H54 (cell line): ENCODE data around the gene KCNE3.
"Not testable (repeated sequence)": the region's sequence is repeated elsewhere in the genome, so short reads cannot be mapped to it uniquely, and the experiment has no call there.

Source experiments
- DNase-seq: peaks from one replicate; pipeline ENCODE4 v3.0.0; 2011; ENCODE audit warnings: low spot score, mixed read lengths; ENCODE audit not compliant: insufficient read length
- FAIRE-seq: peaks from 3 replicates; lab custom pipeline; 2011; peaks lifted over from hg19 to GRCh38; lab: Jason Lieb, UNC
- POLR2A ChIP-seq: IDR thresholded peaks from 2 replicates; pipeline ENCODE4 v1.6.1; 2011; ENCODE audit warnings: low read depth, mild to moderate bottlenecking, low read length

The KCNE3 gene

DNA sequence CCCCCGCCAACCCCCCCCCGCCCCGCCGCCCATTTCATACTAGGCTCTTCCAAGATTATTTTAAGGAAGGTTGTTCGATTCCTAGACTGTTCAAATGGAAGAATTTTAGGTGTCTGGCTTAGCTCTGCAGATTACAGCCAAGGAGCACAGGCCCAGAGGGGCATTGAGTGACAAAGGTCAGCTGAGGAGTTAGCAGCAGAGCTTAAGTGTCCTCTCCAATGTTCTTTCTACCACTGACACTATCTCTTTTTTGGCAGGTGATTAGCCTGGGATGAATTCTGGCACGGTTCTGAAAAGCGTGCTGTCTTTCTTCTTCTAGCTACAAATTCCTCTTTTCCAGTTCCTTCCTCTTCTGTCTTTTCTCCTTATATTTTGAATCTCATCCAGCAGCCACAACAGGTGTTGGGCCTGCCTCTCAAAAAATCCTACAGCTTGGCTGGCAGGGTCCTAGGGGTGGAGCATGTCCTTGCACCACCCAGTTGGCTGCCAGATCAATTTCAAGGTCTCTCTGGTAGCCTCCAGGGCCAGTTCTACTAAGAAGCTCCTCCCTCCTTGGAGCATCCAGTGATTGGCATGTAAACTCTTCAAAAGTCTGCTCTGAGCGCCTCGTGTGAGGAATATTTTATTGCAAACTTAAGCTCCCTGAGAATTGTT is 23.0 kb downstream of the KCNE3 start:
- DNase-seq, result no peak
- TF ChIP-seq POLR2A, result no peak
- FAIRE-seq, result no peak

DNA sequence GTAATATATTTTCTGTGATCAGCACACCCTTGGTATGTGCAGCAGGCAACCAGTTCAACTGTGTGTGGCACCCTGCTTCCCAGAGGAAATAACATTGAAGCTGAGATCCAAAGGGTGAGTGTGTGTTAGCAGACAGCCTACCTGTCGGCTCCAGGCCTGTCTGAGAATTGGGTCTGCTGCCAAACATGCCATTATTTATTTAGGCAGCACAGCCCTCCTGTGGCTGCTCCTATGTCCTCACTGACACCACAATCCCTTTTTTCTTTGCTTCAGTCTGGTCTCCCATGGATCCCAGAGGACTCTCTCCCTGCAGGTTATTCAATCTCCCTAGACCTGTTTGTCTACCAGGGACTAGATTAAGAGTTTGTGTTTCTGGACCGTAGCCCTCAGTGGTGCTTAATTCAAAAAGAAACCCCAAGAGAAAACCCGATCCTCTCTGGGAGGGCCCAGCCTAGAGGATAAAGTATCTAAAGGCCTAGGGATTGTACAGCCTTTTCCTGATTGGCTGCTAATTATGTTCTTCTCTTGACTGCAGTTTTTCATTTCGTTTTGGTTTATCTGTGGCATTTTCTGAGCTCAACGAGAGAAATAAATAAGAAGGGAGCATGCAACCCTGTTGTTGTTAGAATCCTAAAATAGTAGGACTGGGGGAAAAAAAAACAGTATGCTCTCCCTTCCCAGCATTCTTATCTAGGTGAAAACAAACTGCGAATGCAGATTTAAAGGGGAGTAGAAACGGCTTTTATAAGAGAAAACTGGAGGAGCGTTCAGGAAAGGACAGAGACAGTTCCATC is 24.1 kb downstream of the KCNE3 start:
- DNase-seq, result no peak
- no peak for FAIRE-seq
- TF ChIP-seq POLR2A, result no peak

DNA sequence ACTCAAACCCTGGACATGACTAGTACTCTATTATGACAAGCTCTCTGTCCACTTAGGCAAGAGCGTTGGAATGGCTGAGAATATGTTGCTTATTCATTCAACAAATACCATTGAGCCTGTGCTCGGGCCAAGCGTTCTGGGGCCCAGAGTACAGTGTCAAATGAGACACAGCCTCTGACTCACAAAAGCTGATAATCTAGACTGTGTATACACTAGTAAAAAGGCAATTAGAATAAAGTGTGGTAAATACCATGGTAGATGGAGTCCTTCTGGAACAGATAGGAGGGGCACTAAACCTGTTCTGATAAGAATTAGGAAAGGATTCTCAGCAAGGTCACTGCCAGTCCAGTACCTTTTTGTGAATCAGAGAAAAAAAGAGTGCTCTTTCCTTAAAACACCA is 24.7 kb downstream of the KCNE3 start:
- TF ChIP-seq POLR2A, result no peak
- FAIRE-seq (no peak), DNase-seq (no peak)

DNA sequence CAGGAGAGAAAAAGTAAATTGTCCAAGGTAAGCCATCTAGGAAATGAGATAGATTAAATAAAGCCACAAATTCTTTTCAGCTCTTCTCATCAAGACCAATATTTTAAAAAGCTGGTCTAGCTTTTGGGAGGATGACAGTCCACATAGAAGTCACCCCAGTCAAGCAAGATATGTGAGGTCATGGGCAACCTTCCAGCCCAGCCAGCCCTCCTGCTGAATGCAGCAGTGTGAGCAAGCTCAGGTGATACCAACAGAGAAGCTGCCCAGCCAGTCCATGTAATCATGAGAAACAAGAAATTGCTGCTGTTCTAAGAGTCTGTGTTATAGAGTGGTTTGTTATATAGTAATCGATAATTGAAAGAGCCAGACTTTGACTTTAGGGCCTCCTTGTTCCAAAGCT is 28.7 kb downstream of the KCNE3 start:
- TF ChIP-seq POLR2A, result no peak
- no peak for FAIRE-seq
- DNase-seq, result no peak

DNA sequence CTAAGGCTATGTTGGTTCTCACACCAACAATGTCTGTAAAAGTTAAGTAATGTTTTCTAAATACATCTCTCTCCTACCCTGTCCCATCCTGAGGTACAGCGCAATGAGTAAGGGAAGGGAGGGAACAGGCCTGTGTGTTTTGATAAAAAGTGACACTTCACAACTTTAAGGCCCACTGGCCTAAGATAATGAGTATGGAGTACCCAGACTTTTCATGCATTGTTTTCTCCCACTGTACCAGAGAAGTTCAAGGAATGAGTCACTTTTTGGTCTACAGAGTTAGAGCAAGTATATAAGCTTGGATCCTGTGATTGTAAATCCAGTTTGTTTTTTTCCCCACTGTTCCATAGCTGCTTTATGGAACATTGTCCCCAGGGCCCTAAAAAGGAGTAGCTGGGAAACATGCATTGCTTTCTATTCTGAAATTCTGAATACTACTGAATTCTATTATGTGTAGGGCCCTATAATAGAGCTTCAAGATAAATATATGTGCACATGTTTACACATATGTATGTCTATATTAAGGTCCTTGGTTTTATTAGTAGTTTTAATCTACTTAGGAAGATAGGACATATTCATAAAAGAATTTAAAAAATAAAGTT is 29.8 kb downstream of the KCNE3 start:
- FAIRE-seq (no peak), DNase-seq (no peak)

DNA sequence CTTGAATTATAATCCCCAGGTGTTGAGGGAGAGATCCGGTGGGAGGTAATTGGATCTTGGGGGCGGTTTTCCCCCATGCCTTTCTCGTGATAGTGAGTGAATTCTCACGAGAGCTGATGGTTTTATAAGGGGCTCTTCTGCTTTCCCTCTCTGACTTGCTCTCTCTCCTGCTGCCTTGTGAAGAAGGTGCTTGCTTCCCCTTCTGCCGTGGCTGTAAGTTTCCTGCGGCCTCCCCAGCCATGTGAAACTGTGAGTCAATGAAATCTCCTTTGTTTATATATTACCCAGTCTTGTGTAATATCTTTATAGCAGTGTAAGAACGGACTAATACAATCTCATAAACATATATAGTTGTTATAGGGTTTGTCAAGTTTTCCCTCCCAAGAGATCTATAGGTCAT is 32.8 kb downstream of the KCNE3 start:
- no peak for DNase-seq
- no peak for FAIRE-seq
- TF ChIP-seq POLR2A, result no peak

More for the DNA sequence above, 29.8 kb downstream of the KCNE3 start:
- TF ChIP-seq POLR2A, result no peak

DNA sequence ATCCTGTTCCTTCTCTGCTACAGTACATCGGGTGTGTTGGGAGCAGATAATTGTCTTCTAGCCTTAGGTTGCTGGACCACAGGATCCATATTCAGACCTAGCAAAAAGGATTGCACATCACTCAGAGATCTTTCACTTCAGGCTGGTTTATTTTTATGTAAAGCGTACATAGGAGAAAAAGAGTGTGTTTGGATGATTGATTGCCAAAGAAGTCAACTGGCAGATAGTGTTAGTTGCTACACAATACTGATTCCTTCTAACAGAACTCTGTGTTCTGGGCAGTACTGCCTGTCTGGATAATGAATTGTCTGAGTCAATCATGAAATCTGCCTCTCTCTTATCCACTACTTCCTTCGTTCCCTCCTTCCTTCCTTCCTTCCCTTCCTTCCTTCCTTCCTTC is 38.1 kb downstream of the KCNE3 start:
- DNase-seq (no peak), FAIRE-seq (no peak)
- no peak for TF ChIP-seq POLR2A

DNA sequence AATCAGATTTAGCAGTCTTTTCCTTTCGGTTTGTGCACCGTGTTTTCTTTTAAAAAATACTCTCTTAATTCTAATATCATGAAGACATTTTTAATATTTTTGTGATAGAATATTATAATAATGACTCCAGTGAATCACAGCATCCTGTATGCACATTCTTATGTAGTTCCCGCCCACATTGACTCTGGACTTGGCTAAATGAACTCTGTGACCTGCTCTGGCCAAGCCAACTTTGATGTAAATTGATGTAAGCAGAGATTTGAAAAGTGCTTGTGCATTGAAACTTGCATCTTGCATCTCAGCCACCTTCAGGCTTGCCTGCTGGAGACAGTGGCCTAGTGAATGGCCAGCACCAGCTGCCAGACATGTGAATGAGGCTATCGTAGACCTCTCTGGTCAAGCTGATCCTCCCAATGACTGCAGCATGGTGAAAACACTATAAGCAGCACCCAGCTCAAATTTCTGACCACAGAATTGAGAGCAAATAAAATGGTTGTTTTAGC is 39.9 kb downstream of the KCNE3 start:
- no peak for DNase-seq
- no peak for FAIRE-seq
- TF ChIP-seq POLR2A, result no peak

DNA sequence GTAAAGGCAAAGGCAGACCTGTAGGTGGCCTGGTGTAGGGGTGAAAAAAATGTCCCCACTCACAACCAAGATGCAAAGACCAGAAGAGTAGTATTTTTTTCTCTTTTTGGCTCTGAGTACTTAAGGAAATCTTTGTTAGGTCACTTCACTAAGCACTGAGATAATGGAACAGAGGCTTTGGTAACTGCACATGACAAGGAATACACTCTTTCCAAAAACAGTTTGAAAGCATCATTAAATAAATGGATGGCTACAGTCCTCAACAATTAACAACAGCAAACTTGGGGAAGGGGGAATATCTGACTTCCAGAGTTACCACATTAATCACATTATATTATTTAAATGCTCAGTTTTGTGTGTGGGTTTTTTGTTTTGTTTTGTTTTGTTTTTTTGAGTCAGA is 42.2 kb downstream of the KCNE3 start:
- TF ChIP-seq POLR2A, result no peak
- no peak for FAIRE-seq
- DNase-seq, result no peak

DNA sequence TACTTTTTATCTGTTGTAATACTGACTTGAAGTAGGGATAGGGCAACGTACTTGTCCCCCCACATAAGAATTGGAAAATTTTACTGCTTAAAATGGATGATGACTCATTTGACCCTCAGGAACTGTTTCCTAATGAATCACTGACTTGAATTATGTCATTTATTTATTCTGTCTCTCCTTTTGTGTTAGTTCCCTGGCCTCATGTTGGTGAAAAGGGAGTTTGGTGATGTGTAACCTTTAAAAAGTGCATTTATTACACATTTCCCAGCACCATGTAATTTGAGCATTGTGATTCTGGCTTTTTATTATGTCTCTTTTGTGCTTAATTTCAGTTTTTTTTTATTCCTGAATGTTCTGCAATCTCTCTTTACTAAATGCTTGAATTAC is 48.8 kb downstream of the KCNE3 start:
- peak; percentile 36 for FAIRE-seq
- TF ChIP-seq POLR2A, result no peak
- DNase-seq, result peak; percentile 23

DNA sequence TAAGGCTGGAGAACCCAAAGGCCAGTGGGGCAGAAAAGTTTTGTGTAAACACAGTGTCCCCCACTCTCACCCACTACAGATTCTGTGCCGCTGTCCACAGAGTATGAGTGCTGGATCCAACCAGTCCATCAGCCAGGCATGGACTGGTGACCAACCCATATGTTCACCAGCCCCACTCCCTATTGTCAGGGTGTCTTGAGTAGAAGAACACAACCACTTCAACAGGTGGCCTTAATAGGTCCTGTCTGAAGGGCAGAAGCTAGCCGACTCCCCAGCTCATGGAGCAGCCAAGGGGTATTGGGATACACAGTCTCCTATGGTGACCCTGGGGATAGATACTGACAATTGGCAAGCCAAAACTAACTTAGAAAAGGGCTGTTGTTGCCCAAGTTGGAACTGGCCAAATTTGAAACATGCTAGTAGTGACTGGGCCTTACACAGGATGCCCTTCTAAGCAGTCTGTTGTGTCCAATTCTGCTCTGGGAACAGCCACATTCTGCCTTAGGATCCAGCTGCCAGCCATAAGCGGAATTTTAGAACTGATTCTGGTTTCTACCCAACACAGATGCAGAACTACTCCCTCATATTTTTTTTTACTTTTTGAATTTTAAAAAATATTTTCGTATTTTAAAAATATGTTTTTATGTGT is 49.4 kb downstream of the KCNE3 start:
- no peak for DNase-seq
- no peak for FAIRE-seq
- no peak for TF ChIP-seq POLR2A

DNA sequence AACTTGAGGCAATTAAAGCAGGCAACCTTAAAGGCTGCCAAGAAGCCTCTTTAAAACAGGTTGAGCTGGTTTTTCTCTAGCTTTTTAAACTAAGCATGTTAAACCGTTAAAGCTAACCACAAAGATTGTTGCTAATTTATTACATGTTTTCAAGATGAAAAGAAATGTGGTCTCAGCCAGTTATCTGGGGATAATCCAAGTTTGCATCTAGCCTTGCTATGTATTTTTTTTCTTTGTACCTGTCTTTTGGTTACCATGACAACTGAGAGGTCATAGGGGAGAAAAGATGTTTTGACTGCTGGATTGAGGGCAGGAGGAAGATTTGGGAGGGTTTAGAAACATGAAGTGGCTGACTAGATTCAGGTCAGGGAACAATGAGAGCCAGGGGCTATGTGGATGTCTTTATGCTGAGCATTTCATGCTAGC is 50.0 kb downstream of the KCNE3 start:
- FAIRE-seq, result no peak
- DNase-seq, result no peak
- no peak for TF ChIP-seq POLR2A

DNA sequence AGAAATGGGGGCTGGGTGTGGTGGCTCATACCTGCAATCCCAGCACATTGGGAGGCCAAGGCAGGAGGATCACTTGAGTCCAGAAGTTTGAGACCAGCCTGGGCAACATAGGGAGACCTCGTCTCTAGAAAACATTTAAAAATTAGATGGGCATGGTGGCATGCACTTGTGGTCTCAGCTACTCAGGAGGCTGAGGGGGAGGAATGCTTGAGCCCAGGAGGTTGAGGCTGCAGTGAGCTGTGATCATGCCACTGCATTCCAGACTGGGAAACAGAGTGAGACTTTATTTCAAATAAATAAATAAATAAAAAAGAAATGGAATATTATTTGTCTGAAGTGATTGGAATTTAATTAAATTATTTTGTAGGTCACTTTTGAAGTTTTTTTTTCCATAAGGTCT is 50.4 kb downstream of the KCNE3 start:
- DNase-seq, FAIRE-seq: not testable (repeated sequence)
